Smooth muscle cell (in vitro differentiated cells): ENCODE measurements around the gene JCAD. TPM values are rescaled to one million over a fixed set of nuclear protein-coding genes. Genes with fewer than 3 reads are reported as not detected.

ENCODE experiments used
- DNase-seq: peaks from one replicate; lab custom pipeline; 2025; ENCODE audit not compliant: unreplicated experiment; lab: John Stamatoyannopoulos, UW
- H2AFZ ChIP-seq: fragments of 200-600 bp; sonication (generic); 2 replicates; pipeline ENCODE4 v1.6.0; 2016; ENCODE audit warnings: antibody characterized with exemption, low read depth, mild to moderate bottlenecking
- H3F3A ChIP-seq: fragments of 200-600 bp; sonication (generic); 2 replicates; pipeline ENCODE4 v1.6.0; 2017; ENCODE audit warnings: antibody characterized with exemption, low read depth
- H3K27ac ChIP-seq: fragments of 200-600 bp; sonication (generic); 2 replicates; pipeline ENCODE4 v1.5.1; 2016; ENCODE audit warnings: low read depth, mild to moderate bottlenecking
- H3K27me3 ChIP-seq: fragments of 200-600 bp; sonication (generic); 2 replicates; pipeline ENCODE4 v1.6.1; 2016; ENCODE audit warnings: low read depth, mild to moderate bottlenecking
- H3K36me3 ChIP-seq: fragments of 200-600 bp; sonication (generic); 2 replicates; pipeline ENCODE4 v1.5.1; 2016; ENCODE audit warnings: low read depth
- H3K4me1 ChIP-seq: fragments of 200-600 bp; sonication (generic); 2 replicates; pipeline ENCODE4 v1.5.1; 2016; ENCODE audit warnings: low read depth
- H3K4me2 ChIP-seq: fragments of 200-600 bp; sonication (generic); 2 replicates; pipeline ENCODE4 v1.6.0; 2016; ENCODE audit warnings: mild to moderate bottlenecking
- H3K4me3 ChIP-seq: fragments of 200-600 bp; sonication (generic); 2 replicates; pipeline ENCODE4 v1.5.1; 2016; ENCODE audit warnings: mild to moderate bottlenecking
- H3K79me2 ChIP-seq: fragments of 200-600 bp; sonication (generic); 2 replicates; pipeline ENCODE4 v1.6.0; 2016; ENCODE audit warnings: low read depth, mild to moderate bottlenecking
- H3K9ac ChIP-seq: fragments of 200-600 bp; sonication (generic); 2 replicates; pipeline ENCODE4 v1.6.0; 2016; ENCODE audit warnings: low read depth
- H3K9me3 ChIP-seq: fragments of 200-600 bp; sonication (generic); replicated peaks from 2 replicates; pipeline ENCODE4 v1.5.1; 2016; ENCODE audit warnings: low read depth
- H4K20me1 ChIP-seq: fragments of 200-600 bp; sonication (generic); 2 replicates; pipeline ENCODE4 v1.6.0; 2016; ENCODE audit warnings: low read depth
- WGBS: methylation state at CpG from one replicate; pipeline ENCODE4 v1.1.7; 2016; ENCODE audit warnings: low lambda C conversion rate; 5-methylcytosine and 5-hydroxymethylcytosine counted together
- polyA plus RNA-seq: library from polyadenylated mRNA; unstranded; fragments of >200 nt; fragmentation: Nextera tagmentation; extraction: Ambion mirVana; gene quantifications from 2 replicates; pipeline ENCODE4 v1.2.1, GENCODE V29; 2016
- total RNA-seq: library from RNA; depleted of rRNA; stranded (reverse); fragments of >200 nt; gene quantifications from 2 replicates; pipeline ENCODE4 v1.2.3, GENCODE V29; 2014
- TF ChIP-seq, protein P1 (sequence below): fragments of 200-600 bp; sonication (generic); IDR thresholded peaks from 2 replicates; pipeline ENCODE4 v1.5.1; 2017; ENCODE audit warnings: borderline replicate concordance, mild to moderate bottlenecking, antibody characterized with exemption; ENCODE audit not compliant: insufficient read depth, poor library complexity, severe bottlenecking

Gene JCAD
- total and polyA plus RNA-seq, 2 experiments from 2014 or later = 7.5 to 7.8 TPM

DNA sequence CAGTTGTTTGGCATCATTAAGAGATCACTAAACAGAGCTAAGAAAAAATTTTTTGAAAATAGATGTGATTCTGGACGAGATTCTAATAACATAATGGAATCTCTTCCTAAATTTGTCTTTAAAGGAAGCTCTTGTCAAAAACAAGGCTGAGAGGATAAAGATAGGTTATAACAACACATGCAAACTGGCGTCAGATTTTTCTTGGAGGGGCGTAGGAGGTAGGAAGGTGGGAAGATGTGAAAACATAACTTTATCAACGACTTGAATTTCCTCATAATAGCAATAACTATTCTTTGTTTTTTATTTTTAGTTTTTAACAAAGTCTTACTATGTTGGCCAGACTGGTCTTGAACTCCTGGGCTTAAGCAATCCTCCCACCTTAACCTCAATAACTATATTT, 31.8 kb upstream of the JCAD start:
- no peak overlapping the region for H3K9ac ChIP-seq
- H3K9me3 ChIP-seq = no peaks in the 10 kb centered on the region
- H3K36me3 ChIP-seq = no peaks in the 10 kb centered on the region
- peaks cover 6% of the 10 kb centered on the region for H3F3A ChIP-seq
- no peaks in the 10 kb centered on the region for H3K4me1 ChIP-seq
- H4K20me1 ChIP-seq = no peaks in the 10 kb centered on the region
- 98% methylated on average over 4 of the region's 4 CpGs for WGBS
- H3K79me2 ChIP-seq = no peaks in the 10 kb centered on the region
- TF ChIP-seq, protein P1, sequence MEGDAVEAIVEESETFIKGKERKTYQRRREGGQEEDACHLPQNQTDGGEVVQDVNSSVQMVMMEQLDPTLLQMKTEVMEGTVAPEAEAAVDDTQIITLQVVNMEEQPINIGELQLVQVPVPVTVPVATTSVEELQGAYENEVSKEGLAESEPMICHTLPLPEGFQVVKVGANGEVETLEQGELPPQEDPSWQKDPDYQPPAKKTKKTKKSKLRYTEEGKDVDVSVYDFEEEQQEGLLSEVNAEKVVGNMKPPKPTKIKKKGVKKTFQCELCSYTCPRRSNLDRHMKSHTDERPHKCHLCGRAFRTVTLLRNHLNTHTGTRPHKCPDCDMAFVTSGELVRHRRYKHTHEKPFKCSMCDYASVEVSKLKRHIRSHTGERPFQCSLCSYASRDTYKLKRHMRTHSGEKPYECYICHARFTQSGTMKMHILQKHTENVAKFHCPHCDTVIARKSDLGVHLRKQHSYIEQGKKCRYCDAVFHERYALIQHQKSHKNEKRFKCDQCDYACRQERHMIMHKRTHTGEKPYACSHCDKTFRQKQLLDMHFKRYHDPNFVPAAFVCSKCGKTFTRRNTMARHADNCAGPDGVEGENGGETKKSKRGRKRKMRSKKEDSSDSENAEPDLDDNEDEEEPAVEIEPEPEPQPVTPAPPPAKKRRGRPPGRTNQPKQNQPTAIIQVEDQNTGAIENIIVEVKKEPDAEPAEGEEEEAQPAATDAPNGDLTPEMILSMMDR = no peak
- no peak overlapping the region for H3K27ac ChIP-seq
- H3K4me2 ChIP-seq = no peak overlapping the region
- no peak overlapping the region for H3K4me3 ChIP-seq
- DNase-seq = no peak
- H2AFZ ChIP-seq = no peak overlapping the region
- no peaks in the 10 kb centered on the region for H3K27me3 ChIP-seq

DNA sequence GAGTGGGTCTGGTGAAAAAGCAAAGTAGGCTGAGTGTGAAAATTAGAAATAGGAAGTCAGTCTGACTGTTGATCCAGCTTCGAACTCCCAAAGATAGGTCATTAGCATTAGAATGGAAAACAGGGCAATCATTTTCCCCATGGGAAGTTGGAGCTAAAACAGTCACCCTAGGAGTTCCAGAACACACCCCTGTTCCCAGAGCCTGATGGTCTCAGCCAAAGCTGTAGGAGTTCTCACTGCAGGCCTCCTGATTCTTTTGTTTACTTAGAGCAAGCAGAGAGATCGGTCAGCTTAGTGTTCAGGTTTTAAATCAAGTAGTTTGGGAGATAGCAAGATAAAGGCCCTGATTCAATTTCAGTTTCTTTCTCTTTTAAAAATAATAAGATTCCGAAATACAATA, 28.8 kb upstream of the JCAD start:
- H3K9ac ChIP-seq = no peak overlapping the region
- DNase-seq = no peak

GRCh38 chr10:30083934-30084333, 24.5 kb upstream of the JCAD start:
- no peak for DNase-seq
- WGBS = 84% methylated on average over 1 of the region's 1 CpG
- H3F3A ChIP-seq = no peaks in the 10 kb centered on the region
- H3K4me1 ChIP-seq = no peaks in the 10 kb centered on the region
- no peaks in the 10 kb centered on the region for H3K79me2 ChIP-seq
- no peaks in the 10 kb centered on the region for H3K9me3 ChIP-seq
- H2AFZ ChIP-seq = no peak overlapping the region
- no peak overlapping the region for H3K4me2 ChIP-seq
- H4K20me1 ChIP-seq = no peaks in the 10 kb centered on the region
- H3K4me3 ChIP-seq = no peak overlapping the region
- no peak overlapping the region for H3K27ac ChIP-seq
- no peaks in the 10 kb centered on the region for H3K27me3 ChIP-seq
- no peak overlapping the region for H3K9ac ChIP-seq
- TF ChIP-seq, protein P1 = no peak
- no peaks in the 10 kb centered on the region for H3K36me3 ChIP-seq

More for the DNA sequence above, 28.8 kb upstream of the JCAD start:
- 69% methylated on average over 3 of the region's 3 CpGs for WGBS
- Histone ChIP-seq H3K4me2 (no peak overlapping the region), H3K27me3 (no peaks in the 10 kb centered on the region), H3K9me3 (no peaks in the 10 kb centered on the region), H3F3A (peaks cover 5% of the 10 kb centered on the region), H3K36me3 (no peaks in the 10 kb centered on the region), H3K4me3 (no peak overlapping the region), H2AFZ (no peak overlapping the region), H3K27ac (no peak overlapping the region), H4K20me1 (no peaks in the 10 kb centered on the region), H3K4me1 (no peaks in the 10 kb centered on the region), H3K79me2 (no peaks in the 10 kb centered on the region)
- TF ChIP-seq, protein P1 = no peak

DNA sequence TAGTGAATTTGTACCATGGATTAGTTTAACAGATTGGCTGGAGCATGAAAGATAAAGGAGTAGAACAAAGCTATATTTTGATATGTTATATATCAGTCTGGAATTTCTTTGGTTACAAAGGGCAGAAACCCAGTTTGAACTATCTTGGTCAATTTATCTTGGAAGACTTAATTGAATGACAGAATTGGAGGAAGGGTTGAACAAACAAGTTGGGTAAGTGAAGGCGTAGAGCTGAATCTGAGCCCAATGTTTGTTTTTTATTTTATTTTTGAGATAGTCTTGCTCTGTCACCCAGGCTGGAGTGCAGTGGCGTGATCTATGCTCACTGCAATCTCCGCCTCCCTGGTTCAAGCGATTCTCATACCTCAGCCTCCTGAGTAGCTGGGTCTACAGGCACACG, 21.8 kb upstream of the JCAD start:
- Histone ChIP-seq H3K27me3 (no peaks in the 10 kb centered on the region), H3K9me3 (no peaks in the 10 kb centered on the region), H3K4me2 (no peak overlapping the region), H3K4me1 (no peaks in the 10 kb centered on the region), H3K36me3 (no peaks in the 10 kb centered on the region), H3K4me3 (no peak overlapping the region), H3K27ac (no peak overlapping the region), H2AFZ (no peak overlapping the region), H4K20me1 (no peaks in the 10 kb centered on the region), H3K79me2 (no peaks in the 10 kb centered on the region), H3K9ac (no peak overlapping the region), H3F3A (no peaks in the 10 kb centered on the region)
- DNase-seq = no peak
- WGBS = 96% methylated on average over 5 of the region's 5 CpGs
- TF ChIP-seq, protein P1 = no peak
